ENCODE measurements around the gene PCYT1A.
"Not testable (repeated sequence)": the region's sequence is repeated elsewhere in the genome, so short reads cannot be mapped to it uniquely, and the experiment has no call there.

Gene PCYT1A

DNA sequence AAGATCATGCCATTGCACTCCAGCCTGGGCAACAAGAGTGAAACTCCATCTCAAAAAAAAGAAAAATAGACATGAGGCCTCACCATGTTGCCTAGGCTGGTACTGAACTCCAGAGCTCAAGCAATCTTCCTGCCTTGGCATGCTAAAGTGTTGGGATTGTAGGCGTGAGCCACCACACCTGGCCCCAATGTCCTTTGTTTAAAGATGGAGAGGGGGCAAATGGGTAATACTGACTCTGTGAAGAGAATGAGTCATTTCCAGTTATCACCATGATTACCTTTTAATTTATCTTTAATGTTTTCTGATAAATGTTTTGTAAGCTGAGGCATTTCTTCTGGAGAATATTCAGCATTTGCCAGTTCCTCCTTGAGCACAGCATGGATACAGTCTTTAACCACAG is 28.3 kb upstream of the PCYT1A start:
- no peak overlapping the region for H3K4me3 ChIP-seq (ENCODE audit: low read depth, low read length)
- in situ Hi-C loops (cut with HindIII; ENCODE audit: low sequenced_read_pairs) = no loop called here
- TF ChIP-seq, protein P1, sequence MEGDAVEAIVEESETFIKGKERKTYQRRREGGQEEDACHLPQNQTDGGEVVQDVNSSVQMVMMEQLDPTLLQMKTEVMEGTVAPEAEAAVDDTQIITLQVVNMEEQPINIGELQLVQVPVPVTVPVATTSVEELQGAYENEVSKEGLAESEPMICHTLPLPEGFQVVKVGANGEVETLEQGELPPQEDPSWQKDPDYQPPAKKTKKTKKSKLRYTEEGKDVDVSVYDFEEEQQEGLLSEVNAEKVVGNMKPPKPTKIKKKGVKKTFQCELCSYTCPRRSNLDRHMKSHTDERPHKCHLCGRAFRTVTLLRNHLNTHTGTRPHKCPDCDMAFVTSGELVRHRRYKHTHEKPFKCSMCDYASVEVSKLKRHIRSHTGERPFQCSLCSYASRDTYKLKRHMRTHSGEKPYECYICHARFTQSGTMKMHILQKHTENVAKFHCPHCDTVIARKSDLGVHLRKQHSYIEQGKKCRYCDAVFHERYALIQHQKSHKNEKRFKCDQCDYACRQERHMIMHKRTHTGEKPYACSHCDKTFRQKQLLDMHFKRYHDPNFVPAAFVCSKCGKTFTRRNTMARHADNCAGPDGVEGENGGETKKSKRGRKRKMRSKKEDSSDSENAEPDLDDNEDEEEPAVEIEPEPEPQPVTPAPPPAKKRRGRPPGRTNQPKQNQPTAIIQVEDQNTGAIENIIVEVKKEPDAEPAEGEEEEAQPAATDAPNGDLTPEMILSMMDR (IDR thresholded peaks at IDR 0.05; ENCODE audit: low read depth, low read length, missing control alignments) = no peak
- DNase-seq (ENCODE audit: low read depth) = no peak

DNA sequence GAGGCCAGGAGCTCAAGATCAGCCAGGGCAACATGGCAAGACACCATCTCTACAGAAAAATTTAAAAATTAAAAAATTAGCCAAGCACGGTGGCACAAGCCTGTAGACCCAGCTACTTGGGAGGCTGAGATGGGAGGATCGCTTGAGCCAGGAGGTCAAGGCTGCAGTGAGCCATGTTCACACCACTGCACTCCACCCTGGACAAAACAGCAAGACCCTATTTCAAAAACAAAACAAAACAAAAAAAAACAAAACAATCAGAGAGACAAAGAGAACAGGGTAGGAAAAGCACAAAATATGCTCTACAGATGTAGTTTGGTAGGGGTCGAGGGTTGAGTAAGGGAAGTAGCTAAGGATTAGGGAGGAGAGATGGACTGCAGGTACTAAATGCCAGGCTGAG is 27.1 kb upstream of the PCYT1A start:
- in situ Hi-C loops (cut with HindIII; ENCODE audit: low sequenced_read_pairs) = no loop called here
- no peak for DNase-seq (ENCODE audit: low read depth)
- TF ChIP-seq, protein P1 (IDR thresholded peaks at IDR 0.05; ENCODE audit: low read depth, low read length, missing control alignments) = no peak
- H3K4me3 ChIP-seq (ENCODE audit: low read depth, low read length) = no peak overlapping the region

DNA sequence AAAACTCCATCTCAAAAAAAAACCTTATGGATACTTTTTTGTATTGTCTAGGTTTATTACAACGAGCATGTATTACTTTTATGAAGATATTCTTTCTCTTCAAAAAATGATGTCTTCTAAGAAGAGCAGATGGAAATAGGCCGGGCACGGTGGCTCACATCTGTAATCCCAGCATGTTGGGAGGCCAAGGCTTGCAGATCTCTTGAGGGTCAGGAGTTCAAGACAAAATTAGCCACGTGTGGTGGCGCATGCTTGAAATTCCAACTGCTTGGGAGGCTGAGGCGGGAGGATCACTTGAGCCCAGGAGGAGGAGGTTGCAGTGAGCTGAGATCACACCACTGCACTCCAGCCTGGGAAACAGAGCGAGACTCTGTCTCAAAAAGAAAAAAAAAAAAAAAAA is 26.6 kb upstream of the PCYT1A start:
- in situ Hi-C loops (cut with HindIII; ENCODE audit: low sequenced_read_pairs); DNase-seq (ENCODE audit: low read depth); H3K4me3 ChIP-seq (ENCODE audit: low read depth, low read length): not testable (repeated sequence)

DNA sequence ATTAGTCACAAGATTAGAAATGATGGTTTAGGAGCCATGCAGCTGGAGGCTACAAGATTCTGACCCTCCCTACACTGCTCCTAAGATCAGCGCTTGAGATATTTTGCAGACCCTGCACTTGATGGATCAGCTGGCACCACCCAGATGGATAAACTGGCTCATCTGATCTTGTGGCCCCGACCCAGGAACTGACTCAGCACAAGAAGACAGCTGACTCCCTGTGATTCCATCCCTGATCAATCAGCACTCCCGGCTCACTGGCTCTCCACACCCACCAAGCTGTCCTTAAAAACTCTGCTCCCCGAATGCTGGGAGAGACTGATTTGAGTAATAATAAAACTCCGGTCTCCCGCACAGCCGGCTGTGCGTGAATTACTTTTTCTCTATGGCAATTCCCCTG is 15.4 kb upstream of the PCYT1A start:
- DNase-seq (ENCODE audit: low read depth); H3K4me3 ChIP-seq (ENCODE audit: low read depth, low read length); in situ Hi-C loops (cut with HindIII; ENCODE audit: low sequenced_read_pairs): not testable (repeated sequence)

DNA sequence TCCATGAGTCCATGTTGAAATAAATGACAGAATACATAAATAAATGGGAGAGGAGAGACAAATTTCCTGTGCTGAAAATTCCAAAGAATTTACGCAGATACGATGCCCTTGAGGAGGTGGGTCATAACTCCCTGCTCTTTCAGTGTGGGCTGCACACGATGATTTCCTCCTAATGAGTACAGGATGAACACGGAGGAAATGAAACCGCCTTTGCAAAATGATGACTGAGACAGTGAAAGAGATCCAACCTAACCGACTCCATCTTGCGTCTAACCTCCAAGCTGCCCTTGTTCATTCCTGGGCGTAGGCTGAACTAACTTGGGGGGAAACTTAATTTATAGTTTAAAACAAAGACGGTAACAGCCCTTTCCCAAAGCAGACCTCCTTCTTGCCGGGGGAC is 15.0 kb upstream of the PCYT1A start:
- DNase-seq (ENCODE audit: low read depth); H3K4me3 ChIP-seq (ENCODE audit: low read depth, low read length); in situ Hi-C loops (cut with HindIII; ENCODE audit: low sequenced_read_pairs): not testable (repeated sequence)

DNA sequence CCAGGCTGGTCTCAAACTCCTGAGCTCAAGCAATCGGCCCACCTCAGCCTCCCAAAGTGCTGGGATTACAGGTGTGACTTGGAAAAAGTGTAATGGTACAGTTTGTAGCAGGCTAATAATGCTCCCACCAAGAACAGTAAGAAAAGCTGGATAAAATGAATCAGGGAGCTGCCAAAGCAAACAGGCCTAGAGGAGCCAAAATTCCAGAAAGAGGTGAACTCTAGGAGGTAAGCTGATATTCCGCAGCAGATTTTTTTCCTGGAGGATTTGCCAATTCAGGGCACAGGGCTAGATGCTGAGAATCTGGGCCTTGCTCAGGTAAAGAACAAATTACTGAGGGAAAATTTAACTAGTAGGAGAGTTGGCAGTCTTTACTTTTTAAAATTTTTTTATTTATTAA is 11.0 kb upstream of the PCYT1A start:
- H3K4me3 ChIP-seq (ENCODE audit: low read depth, low read length) = no peak overlapping the region
- no peak for DNase-seq (ENCODE audit: low read depth)
- in situ Hi-C loops (cut with HindIII; ENCODE audit: low sequenced_read_pairs) = no loop called here
- TF ChIP-seq, protein P1 (IDR thresholded peaks at IDR 0.05; ENCODE audit: low read depth, low read length, missing control alignments) = no peak

DNA sequence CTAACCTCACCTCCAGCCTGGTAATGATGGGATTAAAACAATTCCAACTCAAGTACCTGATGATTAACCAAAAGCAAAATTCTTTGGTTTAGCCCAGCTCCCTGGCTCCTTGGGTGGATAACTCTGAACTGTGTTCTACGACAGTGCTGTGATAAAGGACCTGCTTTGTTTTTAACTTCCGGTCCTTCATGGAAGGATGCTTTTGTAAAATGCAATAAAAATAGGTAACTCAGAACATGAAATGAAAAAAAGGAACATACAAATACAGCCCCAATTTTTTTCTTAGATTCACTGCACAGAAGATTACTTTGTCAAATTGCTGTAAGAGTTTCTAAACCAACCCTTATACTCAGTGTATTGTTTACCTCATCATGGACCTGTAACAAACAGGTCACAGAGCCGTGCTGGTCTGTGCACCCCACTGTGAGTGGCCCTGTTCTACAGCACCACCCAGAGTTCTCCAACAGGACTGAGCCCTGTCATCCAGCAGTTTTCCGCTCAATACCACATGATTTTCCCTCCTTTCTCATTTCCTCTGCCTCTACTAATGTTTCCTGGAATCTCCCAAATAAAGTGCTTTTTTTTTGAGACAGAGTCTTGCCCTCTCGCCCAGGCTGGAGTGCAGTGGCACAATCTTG is 4.9 kb upstream of the PCYT1A start:
- DNase-seq (ENCODE audit: low read depth) = no peak
- in situ Hi-C loops (cut with HindIII; ENCODE audit: low sequenced_read_pairs) = no loop called here
- TF ChIP-seq, protein P1 (IDR thresholded peaks at IDR 0.05; ENCODE audit: low read depth, low read length, missing control alignments) = no peak
- H3K4me3 ChIP-seq (ENCODE audit: low read depth, low read length) = no peak overlapping the region

DNA sequence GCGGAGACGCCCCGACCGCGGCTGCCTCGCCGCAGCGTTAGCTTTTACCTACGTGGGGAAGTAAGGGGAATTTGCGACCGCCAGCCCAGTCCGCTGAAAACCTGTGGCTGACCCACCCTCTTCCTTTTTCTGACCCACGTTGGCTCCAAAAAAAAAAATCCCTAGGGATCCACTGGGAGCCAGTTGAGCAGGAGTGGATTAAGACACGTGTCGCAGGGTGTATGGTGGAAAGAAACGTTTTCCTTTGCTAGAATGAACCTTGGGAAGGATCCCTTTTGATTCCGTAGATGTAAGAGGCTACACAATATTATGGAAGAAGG is 575 bp upstream of the PCYT1A start:
- in situ Hi-C loops (cut with HindIII; ENCODE audit: low sequenced_read_pairs) = no loop called here
- no peak for DNase-seq (ENCODE audit: low read depth)
- peak overlapping the region; percentile 76 for H3K4me3 ChIP-seq (ENCODE audit: low read depth, low read length)
- TF ChIP-seq, protein P1 (IDR thresholded peaks at IDR 0.05; ENCODE audit: low read depth, low read length, missing control alignments) = no peak
